AML-193 (cell line): ENCODE measurements around the gene KRTAP23-1.

Experiments used
- DNase-seq, 2 experiments: peaks; one replicate each; lab custom pipeline; 2025; lab: John Stamatoyannopoulos, UW

KRTAP23-1 gene

GRCh38 chr21:30306884-30307283 lies 41.5 kb downstream of the KRTAP23-1 start:
- DNase-seq = no peak

GRCh38 chr21:30305136-30305535 lies 43.3 kb downstream of the KRTAP23-1 start:
- no peak for DNase-seq
